SU-DHL-6 (cell line): ENCODE measurements around the gene BAIAP2L2.

ENCODE experiments used
- H2AFZ ChIP-seq: fragments of 200-600 bp; sonication (generic); 2 replicates; pipeline ENCODE4 v1.6.1; 2014; ENCODE audit warnings: low read depth, mild to moderate bottlenecking, moderate library complexity, mixed read lengths, antibody characterized with exemption, low read length; ENCODE audit not compliant: severe bottlenecking
- H3F3A ChIP-seq: fragments of 200-600 bp; shearing (Covaris generic); 2 replicates; pipeline ENCODE4 v1.6.0; 2016; ENCODE audit warnings: antibody characterized with exemption, mild to moderate bottlenecking; ENCODE audit not compliant: insufficient read depth
- H3K27ac ChIP-seq: fragments of 200-600 bp; sonication (generic); 2 replicates; pipeline ENCODE4 v1.5.1; 2016; ENCODE audit warnings: low read depth, mild to moderate bottlenecking, low read length, moderate library complexity, mixed read lengths
- H3K27me3 ChIP-seq: fragments of 200-600 bp; sonication (generic), shearing (Covaris generic); 2 replicates; pipeline ENCODE4 v1.6.0; 2014; ENCODE audit warnings: mild to moderate bottlenecking, low read length
- H3K36me3 ChIP-seq: fragments of 200-600 bp; sonication (generic); 2 replicates; pipeline ENCODE4 v1.6.1; 2014; ENCODE audit warnings: mild to moderate bottlenecking, low read length, mixed read lengths
- H3K4me2 ChIP-seq: fragments of 300-600, 200-600 bp; shearing (Covaris generic), sonication (generic); 2 replicates; pipeline ENCODE4 v1.6.0; 2014; ENCODE audit warnings: low read length, low read depth, mild to moderate bottlenecking; ENCODE audit not compliant: poor library complexity, severe bottlenecking
- H3K4me3 ChIP-seq: fragments of 200-600 bp; sonication (generic); 2 replicates; pipeline ENCODE4 v1.5.1; 2014; ENCODE audit warnings: antibody characterized with exemption, low read length, mild to moderate bottlenecking, mixed read lengths; ENCODE audit not compliant: insufficient read depth, poor library complexity, severe bottlenecking
- H3K79me2 ChIP-seq: fragments of 200-600 bp; sonication (generic); 2 replicates; pipeline ENCODE4 v1.6.1; 2014; ENCODE audit warnings: mild to moderate bottlenecking, low read length, moderate library complexity; ENCODE audit not compliant: insufficient read depth
- H3K9ac ChIP-seq: fragments of 200-600 bp; sonication (generic); 2 replicates; pipeline ENCODE4 v1.7.0; 2014; ENCODE audit warnings: mild to moderate bottlenecking, low read length
- H3K9me2 ChIP-seq: fragments of 200-600 bp; sonication (generic); replicated peaks from 2 replicates; pipeline ENCODE4 v1.6.1; 2014; ENCODE audit warnings: low read length; ENCODE audit not compliant: insufficient read depth
- H3K9me3 ChIP-seq: fragments of 200-600 bp; sonication (generic); 2 replicates; pipeline ENCODE4 v1.6.1; 2014; ENCODE audit warnings: low read length, mixed read lengths; ENCODE audit not compliant: insufficient read depth
- H4K20me1 ChIP-seq: fragments of 200-600 bp; sonication (generic); 2 replicates; pipeline ENCODE4 v1.6.1; 2014; ENCODE audit warnings: low read depth, mild to moderate bottlenecking, antibody characterized with exemption, low read length, moderate library complexity, mixed read lengths
- CTCF ChIP-seq: fragments of 200-600 bp; sonication (generic); IDR thresholded peaks from one replicate; pipeline ENCODE4 v1.5.1; 2017; ENCODE audit warnings: antibody characterized with exemption, mild to moderate bottlenecking, low read length, moderate library complexity; ENCODE audit not compliant: insufficient read depth, poor library complexity, severe bottlenecking
- EZH2phosphoT487 ChIP-seq: fragments of 200-600 bp; sonication (generic), shearing (Covaris generic); conservative IDR thresholded peaks from 2 replicates; pipeline ENCODE4 v1.6.1; 2018; ENCODE audit warnings: mild to moderate bottlenecking, antibody characterized with exemption, low read length, moderate library complexity, mixed read lengths

The BAIAP2L2 gene

GRCh38 chr22:38104084-38104483 is 6.4 kb downstream of the BAIAP2L2 start:
- Histone ChIP-seq H3K4me2 (no peak overlapping the region), H4K20me1 (no peaks in the 10 kb centered on the region), H3K4me3 (no peak overlapping the region), H3K27ac (no peak overlapping the region), H3F3A (peaks cover 2% of the 10 kb centered on the region; the same call in 1 of the 2 replicates), H3K9ac (no peak overlapping the region), H3K79me2 (no peaks in the 10 kb centered on the region), H3K36me3 (no peaks in the 10 kb centered on the region), H3K9me2 (no peaks in the 10 kb centered on the region), H3K9me3 (no peaks in the 10 kb centered on the region), H2AFZ (no peak overlapping the region), H3K27me3 (no peaks in the 10 kb centered on the region)
- TF ChIP-seq CTCF (no peak), EZH2phosphoT487 (no peak)

- Histone ChIP-seq H3K27me3 (no peaks in the 10 kb centered on the region), H4K20me1 (no peaks in the 10 kb centered on the region), H2AFZ (no peak overlapping the region), H3K36me3 (no peaks in the 10 kb centered on the region), H3K79me2 (no peaks in the 10 kb centered on the region), H3K4me3 (no peak overlapping the region), H3K4me2 (no peak overlapping the region), H3K9me2 (no peaks in the 10 kb centered on the region), H3K9ac (no peak overlapping the region), H3F3A (peaks cover 2% of the 10 kb centered on the region; the same call in 1 of the 2 replicates), H3K27ac (no peak overlapping the region), H3K9me3 (no peaks in the 10 kb centered on the region)
- no peak for TF ChIP-seq EZH2phosphoT487
Observed at GRCh38 chr22:38103641-38104040, 6.8 kb downstream of the BAIAP2L2 start.

- Histone ChIP-seq H2AFZ (no peak overlapping the region), H3K36me3 (no peaks in the 10 kb centered on the region), H3K4me2 (no peak overlapping the region), H3K9me3 (no peaks in the 10 kb centered on the region), H3K27ac (no peak overlapping the region), H3K27me3 (no peaks in the 10 kb centered on the region), H3K4me3 (no peak overlapping the region), H3K9me2 (no peaks in the 10 kb centered on the region), H3F3A (no peaks in the 10 kb centered on the region), H3K9ac (no peak overlapping the region), H3K79me2 (no peaks in the 10 kb centered on the region), H4K20me1 (no peaks in the 10 kb centered on the region)
- TF ChIP-seq CTCF: no peak
- no peak for TF ChIP-seq EZH2phosphoT487
Observed at GRCh38 chr22:38098410-38099249, 11.9 kb downstream of the BAIAP2L2 start.
